ENCODE results near the gene NCOA1.

The NCOA1 gene

DNA sequence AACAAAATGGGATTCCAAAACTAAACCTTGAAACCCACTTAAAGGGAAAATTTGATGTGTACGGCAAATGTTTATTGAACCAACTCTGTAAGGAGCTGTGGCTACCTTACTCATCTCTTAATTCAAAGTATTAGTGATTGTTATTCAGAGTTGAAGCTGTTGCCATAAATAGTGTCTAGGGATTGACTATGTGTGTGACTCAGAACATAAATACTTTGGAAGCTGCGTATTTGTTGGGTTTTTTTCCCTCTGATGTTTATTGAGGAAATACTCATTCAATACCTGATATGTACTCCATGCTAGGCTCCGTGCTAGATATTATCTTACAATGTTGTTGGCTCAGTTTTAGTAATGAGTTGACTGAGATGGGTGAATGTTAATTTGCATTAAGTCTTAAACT is 211.7 kb downstream of the NCOA1 start:
- no peak for DNase-seq
- peak; percentile 78 for ATAC-seq

DNA sequence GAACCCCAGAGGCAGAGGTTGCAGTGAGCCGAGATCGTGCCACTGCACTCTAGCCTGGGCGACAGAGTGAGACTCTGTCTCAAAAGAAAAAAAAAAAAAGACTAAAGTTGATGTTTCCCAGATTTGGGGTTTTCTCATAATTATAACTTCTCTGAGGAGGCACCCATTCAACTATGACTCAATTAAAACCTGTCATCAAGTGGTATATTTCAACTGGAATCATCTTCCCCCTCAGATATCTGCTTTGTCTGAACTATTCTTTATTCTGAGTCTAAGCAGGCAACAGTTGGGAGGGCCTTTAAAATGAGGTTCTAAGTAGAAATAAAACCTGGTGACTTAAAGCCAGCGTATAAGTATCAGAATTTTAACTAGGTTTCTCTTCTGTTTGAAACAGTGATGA is 213.6 kb downstream of the NCOA1 start:
- ATAC-seq, result peak; percentile 50
- no peak for DNase-seq

DNA sequence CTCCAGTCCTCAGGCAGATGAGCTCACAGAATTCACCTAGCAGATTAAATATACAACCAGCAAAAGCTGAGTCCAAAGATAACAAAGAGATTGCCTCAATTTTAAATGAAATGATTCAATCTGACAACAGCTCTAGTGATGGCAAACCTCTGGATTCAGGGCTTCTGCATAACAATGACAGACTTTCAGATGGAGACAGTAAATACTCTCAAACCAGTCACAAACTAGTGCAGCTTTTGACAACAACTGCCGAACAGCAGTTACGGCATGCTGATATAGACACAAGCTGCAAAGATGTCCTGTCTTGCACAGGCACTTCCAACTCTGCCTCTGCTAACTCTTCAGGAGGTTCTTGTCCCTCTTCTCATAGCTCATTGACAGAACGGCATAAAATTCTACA is 216.1 kb downstream of the NCOA1 start:
- no peak for DNase-seq
- no peak for ATAC-seq

DNA sequence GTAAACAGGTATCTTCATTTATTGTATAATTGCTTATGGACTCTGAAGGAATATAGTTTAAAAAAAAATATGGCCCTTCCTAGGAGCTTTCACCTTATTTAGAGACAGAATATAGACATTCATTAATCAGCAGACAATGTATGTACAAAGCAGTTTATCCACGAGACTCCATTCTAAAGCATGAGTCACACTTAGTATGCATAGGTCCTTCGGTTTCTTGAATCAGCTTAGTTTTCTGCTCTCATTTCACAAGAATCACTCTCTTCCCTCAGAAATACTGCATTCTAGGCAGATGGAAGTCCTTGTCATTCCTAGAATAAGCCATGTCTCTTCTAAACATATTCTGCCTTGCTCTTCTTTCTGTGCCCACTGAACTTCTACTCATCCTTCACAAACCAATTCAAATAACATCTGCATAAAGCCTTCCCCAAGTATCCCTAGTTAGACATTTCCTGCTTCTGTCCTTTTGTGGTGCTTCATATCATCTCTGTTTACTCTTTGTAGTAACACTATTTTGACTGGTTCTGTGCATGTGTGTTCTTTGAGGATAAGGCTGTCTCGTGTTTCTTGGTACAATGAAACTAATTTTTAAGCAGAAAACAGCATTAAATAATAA is 217.6 kb downstream of the NCOA1 start:
- DNase-seq (no peak), ATAC-seq (no peak)

DNA sequence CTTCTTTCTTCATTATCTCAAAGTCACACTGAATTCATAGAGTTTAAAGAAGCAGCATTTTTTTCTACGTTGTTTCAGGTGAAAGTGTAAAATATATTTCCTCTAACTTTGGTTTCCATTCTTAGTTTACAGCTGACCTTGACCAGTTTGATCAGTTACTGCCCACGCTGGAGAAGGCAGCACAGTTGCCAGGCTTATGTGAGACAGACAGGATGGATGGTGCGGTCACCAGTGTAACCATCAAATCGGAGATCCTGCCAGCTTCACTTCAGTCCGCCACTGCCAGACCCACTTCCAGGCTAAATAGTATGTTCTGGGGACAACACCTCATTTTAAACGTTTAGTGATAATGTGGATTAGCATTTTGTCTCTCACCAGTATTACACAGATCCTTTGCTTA is 219.8 kb downstream of the NCOA1 start:
- DNase-seq (no peak), ATAC-seq (no peak)

DNA sequence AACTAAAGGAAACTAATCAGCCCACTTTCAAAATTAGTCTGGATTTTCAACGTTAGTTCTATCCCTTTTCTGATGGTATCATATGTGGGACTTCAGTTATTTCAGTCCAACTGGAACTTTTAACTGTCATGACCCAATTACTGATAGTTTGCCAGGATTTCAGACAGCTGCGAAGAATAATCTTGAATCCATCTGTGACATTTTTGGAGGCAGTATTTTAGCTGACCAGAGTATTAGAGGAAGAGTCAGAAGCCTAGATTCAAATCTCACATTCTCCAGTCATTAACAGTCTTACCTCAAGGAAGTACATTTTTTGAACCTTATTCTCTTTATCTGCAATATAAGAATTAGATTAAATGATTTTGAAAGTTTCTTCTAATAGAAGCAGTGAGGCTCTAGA is 220.8 kb downstream of the NCOA1 start:
- no peak for ATAC-seq
- no peak for DNase-seq

DNA sequence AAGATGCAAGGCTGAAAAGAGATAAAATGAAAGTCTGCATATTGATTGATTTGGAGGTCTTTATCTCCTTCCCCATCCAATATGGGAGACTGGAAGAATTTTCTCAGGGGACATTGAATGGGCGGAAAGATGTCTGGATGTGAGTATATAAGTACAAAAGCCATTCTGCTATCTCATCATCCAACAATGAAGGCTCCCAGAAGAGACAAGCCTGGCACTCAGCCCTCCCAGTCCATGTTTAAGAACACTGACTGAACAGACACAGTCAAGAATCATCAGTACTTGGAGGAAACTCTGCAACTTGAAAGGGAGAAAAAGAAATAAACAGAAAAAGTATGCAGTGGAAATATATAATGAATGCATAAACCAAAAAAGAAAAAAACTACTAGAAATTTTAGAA is 221.2 kb downstream of the NCOA1 start:
- DNase-seq (no peak), ATAC-seq (no peak)

DNA sequence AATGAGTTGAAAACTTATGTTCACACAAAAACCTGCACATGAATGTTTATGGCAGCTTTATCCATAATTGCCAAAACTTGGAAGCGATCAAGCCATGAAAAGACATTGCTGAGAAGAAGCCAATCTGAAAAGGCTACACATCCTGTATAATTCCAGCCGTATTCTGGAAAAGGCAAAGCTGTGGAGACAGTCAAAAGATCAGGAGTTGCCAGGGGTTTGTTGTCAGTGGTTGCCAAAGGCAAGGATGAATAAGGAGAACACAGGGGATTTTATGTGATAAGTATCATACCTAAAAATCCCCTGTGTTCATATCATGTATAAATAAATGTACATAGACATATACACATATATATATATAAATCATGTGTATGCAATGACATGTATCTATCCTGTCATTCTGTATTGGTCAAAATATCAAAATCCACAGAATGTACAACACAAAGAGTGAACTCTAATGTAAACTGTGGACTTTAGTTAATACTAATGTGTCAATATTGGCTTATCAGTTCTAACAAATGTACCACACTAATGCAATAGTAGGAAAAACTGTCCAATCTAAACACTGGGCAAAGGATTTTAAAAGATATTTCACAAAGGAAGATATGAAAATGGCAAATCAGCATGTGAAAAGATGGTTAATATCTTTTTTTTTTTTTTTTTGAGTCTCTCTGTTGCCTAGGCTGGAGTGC is 226.4 kb downstream of the NCOA1 start:
- ATAC-seq (no peak), DNase-seq (no peak)

DNA sequence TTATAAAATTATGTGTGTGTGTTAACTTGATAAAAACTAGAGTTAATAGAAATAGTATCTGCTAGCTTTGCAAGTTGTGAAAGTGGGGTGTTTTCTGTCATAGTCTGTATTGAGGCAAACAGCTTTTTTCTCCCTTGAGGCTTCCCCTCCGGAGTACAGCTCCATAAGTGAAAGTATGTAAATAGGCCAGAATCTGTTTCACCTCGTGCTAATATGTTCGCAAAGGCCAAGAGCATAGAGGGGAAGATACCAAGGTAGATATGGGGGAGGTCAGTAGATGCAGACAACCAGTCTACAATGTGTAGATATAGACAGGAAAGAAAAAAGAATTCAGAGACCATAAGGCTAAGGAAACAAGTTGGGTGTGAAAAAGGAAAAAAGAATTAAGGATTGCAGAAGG is 229.3 kb downstream of the NCOA1 start:
- DNase-seq (no peak), ATAC-seq (no peak)

DNA sequence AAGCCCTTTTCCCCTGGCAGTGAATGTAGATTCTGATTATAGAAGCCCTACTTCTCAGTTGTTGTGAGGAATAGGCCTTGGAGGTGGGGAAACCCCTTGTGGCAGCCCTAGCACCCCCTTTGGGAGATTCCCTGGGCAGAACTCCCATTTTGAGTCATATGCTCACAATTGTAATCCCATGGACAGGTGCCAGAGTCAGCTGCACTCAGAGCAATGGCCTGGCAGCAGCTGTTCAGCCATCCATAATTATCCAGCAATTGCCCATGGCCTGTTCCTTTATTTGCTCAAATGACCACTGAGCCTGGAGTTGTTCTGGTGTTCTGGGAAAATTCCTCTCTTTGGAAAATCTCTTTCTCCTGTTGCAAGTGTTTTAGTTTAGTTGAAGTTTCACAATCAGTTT is 230.4 kb downstream of the NCOA1 start:
- DNase-seq (peak; percentile 11), ATAC-seq (no peak)

DNA sequence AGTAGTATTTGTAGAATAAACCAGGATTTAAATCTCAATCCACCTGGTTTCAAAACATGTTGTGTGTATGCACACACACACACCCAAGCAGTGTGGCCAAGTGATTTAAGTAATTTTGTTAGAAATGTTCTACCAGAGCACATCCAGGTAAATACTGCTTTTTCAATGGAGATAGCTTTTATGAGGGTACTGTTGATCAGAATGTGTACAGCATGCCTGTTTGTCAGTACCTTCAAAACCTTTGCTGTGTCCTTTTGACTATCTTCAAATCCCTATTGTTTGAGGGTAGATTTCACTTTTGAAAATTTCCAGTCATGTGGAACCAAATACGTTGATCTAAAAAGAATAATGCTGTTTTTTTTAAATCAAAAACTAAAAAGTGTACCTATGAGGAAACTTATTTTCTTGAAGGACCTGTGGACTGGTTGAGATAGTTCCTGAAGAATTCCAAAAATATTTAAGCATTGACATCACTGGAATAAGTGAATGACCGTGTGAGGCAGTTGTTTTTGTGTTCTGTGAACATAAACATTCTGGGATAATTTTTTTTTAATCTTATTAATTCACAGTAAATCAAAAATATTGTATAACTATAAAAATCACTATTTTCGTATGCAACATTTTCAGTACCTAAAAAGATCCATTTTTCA is 231.2 kb downstream of the NCOA1 start:
- DNase-seq, result no peak
- ATAC-seq, result no peak

DNA sequence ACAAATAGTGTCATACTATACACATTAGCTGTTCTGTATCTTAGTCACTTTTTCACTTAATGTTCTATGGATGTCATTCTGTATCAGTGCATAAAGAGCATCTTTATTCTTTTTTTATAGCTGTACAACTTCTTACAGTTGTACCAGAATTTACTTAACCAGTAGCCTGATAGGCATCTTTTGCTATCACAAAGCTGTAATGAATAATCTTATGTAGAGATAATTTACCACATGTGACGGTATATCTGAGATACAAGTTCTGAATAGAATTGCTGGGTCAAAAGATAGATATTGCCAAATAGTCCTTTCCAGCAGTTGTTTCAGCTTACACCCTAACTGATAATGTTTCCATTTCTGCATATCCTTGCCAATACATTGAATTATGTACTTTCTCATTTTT is 232.1 kb downstream of the NCOA1 start:
- no peak for ATAC-seq
- DNase-seq, result no peak

DNA sequence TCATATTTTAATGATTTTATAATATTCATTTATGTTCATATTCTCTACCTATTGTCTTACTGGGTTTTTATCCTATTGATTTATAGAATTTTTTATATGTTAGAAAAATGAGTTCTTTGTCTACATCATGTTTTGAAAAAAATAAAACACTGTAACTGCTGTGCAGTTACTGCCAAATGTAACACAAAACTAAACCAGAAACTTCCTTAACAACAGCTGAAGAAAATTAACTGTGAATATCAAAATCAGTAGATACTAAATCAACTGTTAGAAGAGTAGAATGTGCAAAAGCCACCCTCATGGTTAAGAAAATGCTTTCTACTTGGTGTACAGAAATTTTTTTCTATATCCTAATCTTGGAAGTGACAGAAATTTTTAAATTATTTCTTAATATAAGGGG is 232.6 kb downstream of the NCOA1 start:
- DNase-seq (no peak), ATAC-seq (no peak)

DNA sequence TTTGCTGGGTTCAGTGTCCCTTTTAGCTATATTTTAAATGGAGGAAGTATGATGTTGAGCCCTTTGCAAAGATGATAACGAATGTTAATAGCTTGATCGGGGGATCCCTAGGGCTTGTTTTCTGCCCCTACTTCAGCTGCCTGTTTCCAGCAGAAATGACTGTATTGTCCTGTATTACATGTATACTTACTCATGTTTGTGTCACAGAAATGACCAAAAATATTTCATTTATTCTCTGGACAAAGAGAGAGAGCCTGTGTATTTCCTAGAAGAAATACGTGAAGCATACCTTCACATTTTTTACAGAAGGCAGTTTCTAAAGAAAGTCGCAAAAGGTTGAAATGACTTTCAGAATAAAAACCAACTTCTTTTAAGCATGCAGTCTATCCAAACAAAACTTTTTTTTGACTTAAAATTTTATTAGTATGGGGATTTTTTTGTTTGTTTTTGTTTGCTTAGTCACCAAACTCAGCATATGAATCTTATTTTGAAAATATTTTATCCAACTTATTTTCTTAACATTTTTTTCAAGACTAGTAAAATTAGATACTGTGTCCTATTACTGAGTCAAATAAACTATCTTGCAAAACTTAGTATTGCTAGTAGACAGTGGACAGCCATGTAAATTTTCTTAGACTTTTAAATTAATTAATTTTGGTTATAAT is 233.2 kb downstream of the NCOA1 start:
- no peak for DNase-seq
- ATAC-seq, result no peak

DNA sequence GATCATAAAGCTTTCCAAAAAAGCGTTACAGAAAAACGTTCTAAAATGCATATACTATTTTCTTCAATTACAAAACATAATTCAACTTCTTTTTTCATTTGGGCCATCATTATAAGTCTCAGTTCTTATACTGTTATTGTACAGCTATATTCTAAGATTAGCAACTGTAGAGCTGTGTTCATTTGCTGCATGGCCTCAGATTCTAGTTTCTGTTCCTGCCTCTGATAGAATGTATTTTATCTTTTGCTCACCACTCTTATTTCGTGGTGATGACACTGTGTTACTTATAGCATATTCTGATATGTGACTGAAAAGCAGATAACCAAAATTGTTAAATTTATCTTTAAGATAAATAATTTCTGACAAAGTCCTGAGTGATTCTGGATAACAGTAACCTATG is 234.9 kb downstream of the NCOA1 start:
- ATAC-seq (no peak), DNase-seq (no peak)

DNA sequence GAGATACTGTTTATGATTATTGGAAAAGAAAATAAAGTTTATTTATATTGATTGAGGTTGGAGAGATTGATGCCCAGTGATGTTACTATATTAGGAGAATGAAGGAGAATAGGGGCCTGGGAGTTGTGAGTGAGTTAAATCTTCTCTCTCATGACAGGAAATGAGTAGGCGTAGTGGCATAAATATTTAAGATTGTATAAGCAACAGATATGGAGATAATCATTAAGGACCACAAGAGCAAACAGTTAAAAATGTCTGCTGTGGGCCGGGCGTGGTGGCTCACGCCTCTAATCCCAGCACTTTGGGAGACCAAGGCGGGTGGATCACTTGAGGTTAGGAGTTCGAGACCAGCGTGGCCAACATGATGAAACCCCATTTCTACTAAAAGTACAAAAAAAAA is 239.4 kb downstream of the NCOA1 start:
- ATAC-seq (no peak), DNase-seq (no peak)

DNA sequence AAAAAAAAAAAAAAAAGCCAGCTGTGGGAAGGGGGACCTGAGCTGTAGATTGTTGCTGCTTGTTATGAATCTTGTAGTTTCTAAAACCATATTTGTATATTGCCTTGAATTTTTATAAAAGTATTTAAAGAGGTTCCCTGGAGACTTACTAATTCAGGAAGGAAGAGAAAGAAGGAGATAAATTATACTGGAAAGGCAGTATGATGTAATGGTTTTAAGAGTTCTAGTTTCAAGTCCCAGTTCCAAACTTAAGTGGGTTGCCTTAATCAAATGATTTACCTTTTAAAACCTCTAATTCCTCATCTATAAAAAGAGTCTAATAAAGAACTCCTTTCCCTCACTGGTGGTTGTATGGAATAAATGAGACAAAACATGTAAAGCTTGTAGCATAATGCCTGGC is 240.0 kb downstream of the NCOA1 start:
- no peak for ATAC-seq
- DNase-seq, result no peak

DNA sequence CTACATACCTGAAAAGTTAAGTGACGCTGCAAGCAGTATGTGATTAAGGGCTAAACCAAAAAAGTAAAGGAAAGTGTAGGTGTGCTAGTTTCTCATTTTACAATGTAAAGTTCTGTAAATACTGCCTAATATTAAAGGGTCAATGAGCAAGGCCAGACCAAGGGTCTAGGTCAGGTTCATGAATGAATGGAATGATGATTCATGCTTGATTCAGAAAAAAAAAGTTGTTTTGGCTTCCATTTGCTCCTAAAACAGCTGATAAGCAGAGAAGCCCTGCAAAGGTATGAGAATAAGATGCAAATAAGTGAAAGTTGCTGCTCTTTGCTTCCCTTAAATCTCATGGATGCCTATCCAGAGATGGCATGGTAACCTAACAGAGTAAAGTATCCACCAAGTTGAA is 240.9 kb downstream of the NCOA1 start:
- no peak for DNase-seq
- no peak for ATAC-seq

DNA sequence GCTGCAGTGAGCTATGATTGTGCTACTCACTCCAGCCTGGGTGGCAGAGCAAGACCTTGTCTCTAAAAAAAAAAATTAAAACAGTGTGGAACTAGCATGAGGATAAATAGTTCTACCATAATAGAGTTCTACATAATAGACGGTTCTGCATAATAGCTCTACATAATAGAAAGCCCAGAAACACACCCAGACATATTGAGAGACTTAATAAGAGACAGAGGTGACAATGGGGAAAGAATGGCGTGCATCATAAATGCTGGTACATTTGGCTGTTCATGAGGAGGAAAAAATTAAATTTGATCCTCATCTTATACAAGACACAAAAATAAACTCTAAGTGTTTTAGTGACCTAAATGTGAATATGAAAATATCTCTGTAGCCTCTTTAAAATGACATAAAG is 243.7 kb downstream of the NCOA1 start:
- ATAC-seq, result no peak
- DNase-seq, result no peak

DNA sequence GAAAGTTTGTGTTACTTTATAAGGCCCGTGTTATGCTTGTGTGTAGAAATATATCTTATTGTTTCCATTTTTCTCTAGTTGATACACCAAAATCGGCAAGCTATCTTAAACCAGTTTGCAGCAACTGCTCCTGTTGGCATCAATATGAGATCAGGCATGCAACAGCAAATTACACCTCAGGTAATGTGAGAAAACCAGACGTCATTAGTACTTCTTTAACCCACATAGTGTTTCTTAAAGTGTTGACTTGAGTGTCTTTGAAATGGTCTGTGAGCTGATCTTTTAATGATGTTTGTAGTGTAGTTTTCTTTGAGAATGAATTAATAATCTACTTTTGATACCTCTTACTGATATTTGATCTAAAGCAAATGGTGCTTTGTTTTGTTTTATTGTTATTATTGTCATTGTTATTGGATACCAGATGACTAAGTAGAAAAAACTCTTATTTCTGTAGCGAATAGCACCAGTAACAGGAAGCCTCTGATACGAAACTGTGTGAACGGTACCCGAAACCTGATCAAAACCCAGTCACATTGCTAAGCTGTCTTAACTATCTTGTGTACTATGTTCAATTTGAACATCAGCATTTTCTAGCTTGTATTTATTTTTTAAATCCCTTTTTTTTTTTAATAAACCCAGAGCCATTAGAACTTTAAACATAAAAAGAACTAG is 248.4 kb downstream of the NCOA1 start:
- ATAC-seq (no peak), DNase-seq (no peak)

DNA sequence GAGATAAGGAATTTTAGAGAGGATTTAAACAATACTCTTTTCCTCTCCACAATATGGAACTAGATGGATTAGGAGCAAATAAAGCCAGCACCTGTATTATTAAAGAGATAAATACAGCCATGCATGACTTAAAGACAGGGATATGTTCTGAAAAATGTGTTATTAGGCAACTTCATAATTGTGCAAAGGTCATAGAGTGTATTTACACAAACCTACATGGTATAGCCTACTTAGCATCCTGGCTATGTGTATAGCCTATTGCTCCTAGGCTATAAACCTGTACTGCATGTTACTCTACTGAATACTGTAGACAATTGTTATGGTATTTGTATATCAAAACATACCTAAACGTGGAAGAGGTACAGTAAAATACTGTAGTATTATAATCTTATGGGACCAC is 249.1 kb downstream of the NCOA1 start:
- ATAC-seq, result no peak
- DNase-seq, result no peak

DNA sequence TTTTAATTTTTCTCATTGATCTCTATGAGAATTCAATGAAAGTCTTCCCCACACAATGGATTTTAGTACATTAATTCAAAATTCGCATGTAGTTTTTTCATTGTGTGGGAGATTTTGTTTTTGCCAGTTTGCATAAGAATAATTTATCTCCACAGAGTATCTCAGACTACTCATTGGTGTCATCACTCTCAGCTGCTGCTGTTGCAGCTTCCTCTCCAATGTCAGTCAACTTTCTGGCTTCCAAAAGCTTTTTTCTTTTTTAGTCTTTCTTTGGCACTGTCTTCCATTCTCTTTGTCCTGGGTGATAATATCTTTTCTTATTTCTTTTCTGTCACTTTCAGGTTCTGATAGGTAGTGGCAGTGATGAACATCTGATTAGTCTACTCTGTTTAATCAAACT is 251.7 kb downstream of the NCOA1 start:
- DNase-seq, result no peak
- ATAC-seq, result no peak

DNA sequence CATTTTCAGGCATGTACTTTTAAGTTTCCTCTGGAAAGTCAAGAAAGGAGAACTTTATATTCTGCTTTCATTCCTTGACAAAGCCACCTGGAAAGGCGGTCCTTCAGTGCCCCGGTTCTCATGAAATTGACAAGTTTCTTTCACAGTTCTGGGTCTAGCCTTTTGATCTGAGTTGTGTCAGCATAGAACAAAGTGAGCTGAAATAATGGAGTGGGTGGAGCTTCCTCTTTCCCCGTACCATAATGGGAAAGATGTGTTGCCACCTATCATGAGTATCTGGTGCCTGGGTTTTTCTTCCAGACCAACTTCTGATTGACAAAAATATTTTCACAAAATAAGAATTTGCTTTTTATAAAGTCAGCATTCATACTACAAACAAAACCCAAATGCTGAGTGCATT is 252.9 kb downstream of the NCOA1 start:
- no peak for ATAC-seq
- DNase-seq, result no peak
